Stomach (tissue), 4 donors: Measurements from ENCODE around the gene HOMER3.
A peak's percentile ranks its signal among the peaks of the same experiment; 100 is the strongest.

Experiments used
- POLR2A ChIP-seq, 4 donors: fragments of 450-650 bp; IDR thresholded peaks; one replicate each; pipeline ENCODE4 v1.6.1; 2016; ENCODE audit warnings: antibody characterized with exemption in 4 of 4, control low read depth in 2 of 4, mild to moderate bottlenecking in 1 of 4, moderate library complexity in 1 of 4
- POLR2AphosphoS5 ChIP-seq, 3 donors: sonication (generic); formaldehyde crosslinking; IDR thresholded peaks; one replicate each; pipeline ENCODE4 v1.6.1; 2016; ENCODE audit warnings: antibody characterized with exemption in 3 of 3
- TF ChIP-seq, protein P1 (sequence below), 7 experiments: fragments of 450-650 bp in 4 of 7; fragments of 200-600 bp in 3 of 7; sonication (generic) in 3 of 7; IDR thresholded peaks; one replicate each; pipeline ENCODE4 v1.5.1; 2016 to 2019; ENCODE audit warnings: antibody characterized with exemption in 7 of 7, control low read depth in 2 of 7, mild to moderate bottlenecking in 1 of 7

DNA sequence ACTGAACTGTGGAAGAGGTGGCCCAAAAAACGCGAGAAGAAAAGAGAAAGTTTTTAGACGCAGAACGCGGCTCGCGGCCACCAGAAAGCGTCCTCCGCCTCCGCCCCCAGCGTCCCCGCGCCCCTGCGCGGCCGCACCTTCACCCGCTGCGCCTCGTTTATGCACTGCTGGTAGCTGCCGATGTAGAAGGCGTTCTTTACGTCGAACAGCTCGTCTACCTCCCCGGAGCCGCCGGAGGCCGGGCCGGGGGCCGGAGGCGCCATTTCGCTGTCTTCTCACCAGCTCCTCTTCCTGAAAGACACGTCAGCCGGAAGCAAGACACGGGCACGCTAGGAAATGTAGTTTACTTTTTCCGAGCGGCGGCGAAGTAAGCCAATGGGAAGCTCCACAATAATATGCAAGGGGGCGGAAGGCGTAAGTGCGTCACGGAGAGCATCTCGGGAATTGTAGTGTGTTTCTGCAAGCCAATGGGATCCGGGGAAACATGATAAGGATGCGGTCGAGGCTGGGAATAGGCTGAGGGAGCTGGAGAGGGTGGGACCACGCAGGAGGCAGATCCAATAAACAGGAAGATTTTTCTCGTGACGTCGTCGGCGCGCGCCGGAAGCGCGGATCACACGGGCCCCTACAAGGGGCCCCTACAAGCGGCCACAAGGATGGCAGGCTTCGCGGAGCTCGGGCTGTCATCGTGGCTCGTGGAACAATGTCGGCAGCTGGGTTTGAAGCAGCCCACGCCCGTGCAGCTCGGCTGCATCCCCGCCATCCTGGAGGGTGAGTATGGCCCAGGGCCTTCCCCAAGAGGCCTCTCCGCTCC is 21.7 kb downstream of the HOMER3 start, which contains the start of the genes COPE and DDX49:
- TF ChIP-seq POLR2AphosphoS5 (IDR thresholded peaks at IDR 0.05) (peak; percentile 82 to 87 (median 87)), POLR2A (IDR thresholded peaks at IDR 0.05) (peak in 2 of 4 donors; percentile 66 to 78)
- TF ChIP-seq, protein P1, sequence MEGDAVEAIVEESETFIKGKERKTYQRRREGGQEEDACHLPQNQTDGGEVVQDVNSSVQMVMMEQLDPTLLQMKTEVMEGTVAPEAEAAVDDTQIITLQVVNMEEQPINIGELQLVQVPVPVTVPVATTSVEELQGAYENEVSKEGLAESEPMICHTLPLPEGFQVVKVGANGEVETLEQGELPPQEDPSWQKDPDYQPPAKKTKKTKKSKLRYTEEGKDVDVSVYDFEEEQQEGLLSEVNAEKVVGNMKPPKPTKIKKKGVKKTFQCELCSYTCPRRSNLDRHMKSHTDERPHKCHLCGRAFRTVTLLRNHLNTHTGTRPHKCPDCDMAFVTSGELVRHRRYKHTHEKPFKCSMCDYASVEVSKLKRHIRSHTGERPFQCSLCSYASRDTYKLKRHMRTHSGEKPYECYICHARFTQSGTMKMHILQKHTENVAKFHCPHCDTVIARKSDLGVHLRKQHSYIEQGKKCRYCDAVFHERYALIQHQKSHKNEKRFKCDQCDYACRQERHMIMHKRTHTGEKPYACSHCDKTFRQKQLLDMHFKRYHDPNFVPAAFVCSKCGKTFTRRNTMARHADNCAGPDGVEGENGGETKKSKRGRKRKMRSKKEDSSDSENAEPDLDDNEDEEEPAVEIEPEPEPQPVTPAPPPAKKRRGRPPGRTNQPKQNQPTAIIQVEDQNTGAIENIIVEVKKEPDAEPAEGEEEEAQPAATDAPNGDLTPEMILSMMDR (IDR thresholded peaks at IDR 0.05): no peak
